ENCODE data around the gene ZGRF1. TPM values are rescaled to one million over a fixed set of nuclear protein-coding genes. Genes with fewer than 3 reads are reported as not detected.

Gene ZGRF1
- total RNA-seq, 4 donors from 2014 or later, result 6.4 to 34.5 (median 8.1) TPM

DNA sequence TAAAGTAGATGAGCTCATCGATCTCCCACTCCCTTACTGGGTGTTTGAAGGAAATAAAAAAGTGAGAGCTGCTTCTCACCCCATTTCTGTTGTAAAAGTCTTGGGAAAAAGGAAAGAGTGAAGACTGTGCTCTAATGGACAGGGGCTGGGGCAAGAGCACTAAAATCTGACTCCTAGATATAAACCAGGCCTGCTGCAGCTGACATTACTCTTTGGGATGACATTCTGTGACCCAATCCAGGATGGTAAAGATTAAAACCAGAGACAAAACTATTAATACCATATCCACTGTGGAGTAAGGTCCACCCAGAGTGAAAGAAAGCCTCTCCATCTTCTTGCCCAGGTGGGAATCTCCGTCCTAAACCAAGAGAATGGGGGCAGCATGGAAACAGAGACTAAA lies 100.6 kb downstream of the ZGRF1 start:
- no peak for TF ChIP-seq POLR2A (IDR thresholded peaks at IDR 0.05)
- TF ChIP-seq, protein P1, sequence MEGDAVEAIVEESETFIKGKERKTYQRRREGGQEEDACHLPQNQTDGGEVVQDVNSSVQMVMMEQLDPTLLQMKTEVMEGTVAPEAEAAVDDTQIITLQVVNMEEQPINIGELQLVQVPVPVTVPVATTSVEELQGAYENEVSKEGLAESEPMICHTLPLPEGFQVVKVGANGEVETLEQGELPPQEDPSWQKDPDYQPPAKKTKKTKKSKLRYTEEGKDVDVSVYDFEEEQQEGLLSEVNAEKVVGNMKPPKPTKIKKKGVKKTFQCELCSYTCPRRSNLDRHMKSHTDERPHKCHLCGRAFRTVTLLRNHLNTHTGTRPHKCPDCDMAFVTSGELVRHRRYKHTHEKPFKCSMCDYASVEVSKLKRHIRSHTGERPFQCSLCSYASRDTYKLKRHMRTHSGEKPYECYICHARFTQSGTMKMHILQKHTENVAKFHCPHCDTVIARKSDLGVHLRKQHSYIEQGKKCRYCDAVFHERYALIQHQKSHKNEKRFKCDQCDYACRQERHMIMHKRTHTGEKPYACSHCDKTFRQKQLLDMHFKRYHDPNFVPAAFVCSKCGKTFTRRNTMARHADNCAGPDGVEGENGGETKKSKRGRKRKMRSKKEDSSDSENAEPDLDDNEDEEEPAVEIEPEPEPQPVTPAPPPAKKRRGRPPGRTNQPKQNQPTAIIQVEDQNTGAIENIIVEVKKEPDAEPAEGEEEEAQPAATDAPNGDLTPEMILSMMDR (IDR thresholded peaks at IDR 0.05), result no peak
- Histone ChIP-seq H3K9me3 (no peaks in the 10 kb centered on the region), H3K4me3 (no peak overlapping the region), H3K27ac (no peak overlapping the region), H3K36me3 (no peaks in the 10 kb centered on the region), H3K4me1 (no peaks in the 10 kb centered on the region), H3K27me3 (no peaks in the 10 kb centered on the region)
- DNase-seq, result no peak
- intact Hi-C loops (cut with DNase I; ENCODE audit: low total_unique reads), result no loop called here

DNA sequence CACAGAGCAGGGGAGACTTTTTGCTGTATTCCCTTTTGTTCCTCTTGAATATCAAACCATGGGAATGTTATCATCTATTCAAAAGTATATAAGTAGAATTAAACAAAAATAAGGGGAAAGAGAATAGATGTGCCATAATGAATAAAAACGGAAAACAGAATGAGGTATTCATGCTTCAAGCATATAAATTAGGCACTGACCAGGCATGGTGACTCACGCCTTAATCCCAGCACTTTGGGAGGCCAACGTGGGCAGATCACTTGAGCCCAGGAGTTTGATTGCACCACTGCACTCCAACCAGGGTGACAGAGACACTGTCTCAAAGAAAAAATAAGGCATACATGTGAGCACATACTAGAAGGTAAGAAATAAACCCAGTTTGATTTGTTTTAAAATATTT lies 104.4 kb downstream of the ZGRF1 start:
- no peak for TF ChIP-seq POLR2A (IDR thresholded peaks at IDR 0.05)
- TF ChIP-seq, protein P1 (IDR thresholded peaks at IDR 0.05), result no peak
- intact Hi-C loops (cut with DNase I; ENCODE audit: low total_unique reads), result no loop called here
- H3K27me3 ChIP-seq, result no peaks in the 10 kb centered on the region

GRCh38 chr4:112531146-112531545 lies 105.6 kb downstream of the ZGRF1 start:
- TF ChIP-seq POLR2A (IDR thresholded peaks at IDR 0.05), result no peak
- TF ChIP-seq, protein P1 (IDR thresholded peaks at IDR 0.05), result no peak

More for the DNA sequence above, 104.4 kb downstream of the ZGRF1 start:
- H3K4me3 ChIP-seq, result no peak overlapping the region
- DNase-seq, result no peak
- no peaks in the 10 kb centered on the region for H3K4me1 ChIP-seq
- H3K9me3 ChIP-seq, result no peaks in the 10 kb centered on the region
- no peak overlapping the region for H3K27ac ChIP-seq
- no peaks in the 10 kb centered on the region for H3K36me3 ChIP-seq

GRCh38 chr4:112526061-112526460 lies 110.6 kb downstream of the ZGRF1 start:
- TF ChIP-seq, protein P1 (IDR thresholded peaks at IDR 0.05), result no peak
- no peak for TF ChIP-seq POLR2A (IDR thresholded peaks at IDR 0.05)
- H3K27me3 ChIP-seq, result peaks cover 10 to 39% of the 10 kb centered on the region in 2 donors
- H3K36me3 ChIP-seq, result no peaks in the 10 kb centered on the region
- intact Hi-C loops (cut with DNase I; ENCODE audit: low total_unique reads), result no loop called here
- no peak overlapping the region for H3K4me3 ChIP-seq
- no peaks in the 10 kb centered on the region for H3K4me1 ChIP-seq
- H3K9me3 ChIP-seq, result no peaks in the 10 kb centered on the region
- no peak for DNase-seq
- H3K27ac ChIP-seq, result no peak overlapping the region

More at GRCh38 chr4:112531146-112531545, 105.6 kb downstream of the ZGRF1 start:
- H3K4me3 ChIP-seq, result no peak overlapping the region
- H3K4me1 ChIP-seq, result no peaks in the 10 kb centered on the region
- no peak for DNase-seq
- no peak overlapping the region for H3K27ac ChIP-seq
- H3K36me3 ChIP-seq, result no peaks in the 10 kb centered on the region
- no peaks in the 10 kb centered on the region for H3K9me3 ChIP-seq
- H3K27me3 ChIP-seq, result no peaks in the 10 kb centered on the region
- intact Hi-C loops (cut with DNase I; ENCODE audit: low total_unique reads), result no loop called here

- intact Hi-C loops (cut with DNase I; ENCODE audit: low total_unique reads), result no loop called here
- H3K9me3 ChIP-seq, result no peaks in the 10 kb centered on the region
- DNase-seq, result no peak
These were observed 112.8 kb downstream of the ZGRF1 start for GRCh38 chr4:112523764-112524505.

More at GRCh38 chr4:112523764-112524505, 112.8 kb downstream of the ZGRF1 start:
- H3K27ac ChIP-seq, result no peak overlapping the region
- H3K27me3 ChIP-seq, result peaks cover 10 to 61% of the 10 kb centered on the region in 2 donors
- TF ChIP-seq POLR2A (IDR thresholded peaks at IDR 0.05), result no peak
- TF ChIP-seq, protein P1 (IDR thresholded peaks at IDR 0.05), result peak; percentile 12 to 34 (median 26)
- H3K4me1 ChIP-seq, result no peaks in the 10 kb centered on the region
- no peaks in the 10 kb centered on the region for H3K36me3 ChIP-seq
- peak overlapping the region in 1 of 2 donors; percentile 21 for H3K4me3 ChIP-seq

Data from uterus (tissue), 4 donors.